Measurements from ENCODE around the gene PADI3. TPM values are rescaled to one million over a fixed set of nuclear protein-coding genes. Genes with fewer than 3 reads are reported as not detected.

Gene PADI3
- total and polyA plus RNA-seq, 9 of the 15 experiments (the other 6 are each of a cell fraction or from before 2014, with no cell fraction given): not detected

DNA sequence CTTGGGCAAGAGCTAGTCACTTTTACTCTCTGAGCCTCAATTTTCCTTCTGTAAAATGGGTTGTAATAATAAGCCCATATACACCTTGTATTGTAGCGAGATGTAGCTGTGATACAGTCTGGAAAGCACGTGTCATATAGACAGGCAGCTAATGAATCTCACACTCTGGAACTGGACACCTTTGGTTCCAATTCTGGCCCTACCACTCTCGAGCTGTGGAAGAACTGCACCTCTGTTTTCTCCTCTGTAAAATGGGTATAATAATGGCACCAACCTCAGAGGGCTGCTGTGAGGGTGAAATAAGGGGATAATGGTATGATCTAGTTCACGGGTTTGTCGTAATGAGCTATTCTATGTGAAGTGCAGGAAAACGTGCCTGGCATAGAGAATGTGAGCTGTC is 58.4 kb downstream of the PADI3 start (continued):
- TF ChIP-seq, protein P1, sequence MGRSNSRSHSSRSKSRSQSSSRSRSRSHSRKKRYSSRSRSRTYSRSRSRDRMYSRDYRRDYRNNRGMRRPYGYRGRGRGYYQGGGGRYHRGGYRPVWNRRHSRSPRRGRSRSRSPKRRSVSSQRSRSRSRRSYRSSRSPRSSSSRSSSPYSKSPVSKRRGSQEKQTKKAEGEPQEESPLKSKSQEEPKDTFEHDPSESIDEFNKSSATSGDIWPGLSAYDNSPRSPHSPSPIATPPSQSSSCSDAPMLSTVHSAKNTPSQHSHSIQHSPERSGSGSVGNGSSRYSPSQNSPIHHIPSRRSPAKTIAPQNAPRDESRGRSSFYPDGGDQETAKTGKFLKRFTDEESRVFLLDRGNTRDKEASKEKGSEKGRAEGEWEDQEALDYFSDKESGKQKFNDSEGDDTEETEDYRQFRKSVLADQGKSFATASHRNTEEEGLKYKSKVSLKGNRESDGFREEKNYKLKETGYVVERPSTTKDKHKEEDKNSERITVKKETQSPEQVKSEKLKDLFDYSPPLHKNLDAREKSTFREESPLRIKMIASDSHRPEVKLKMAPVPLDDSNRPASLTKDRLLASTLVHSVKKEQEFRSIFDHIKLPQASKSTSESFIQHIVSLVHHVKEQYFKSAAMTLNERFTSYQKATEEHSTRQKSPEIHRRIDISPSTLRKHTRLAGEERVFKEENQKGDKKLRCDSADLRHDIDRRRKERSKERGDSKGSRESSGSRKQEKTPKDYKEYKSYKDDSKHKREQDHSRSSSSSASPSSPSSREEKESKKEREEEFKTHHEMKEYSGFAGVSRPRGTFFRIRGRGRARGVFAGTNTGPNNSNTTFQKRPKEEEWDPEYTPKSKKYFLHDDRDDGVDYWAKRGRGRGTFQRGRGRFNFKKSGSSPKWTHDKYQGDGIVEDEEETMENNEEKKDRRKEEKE (IDR thresholded peaks at IDR 0.05; ENCODE audit: borderline replicate concordance in 1 of 2, control insufficient read depth in 1 of 2, low read depth in 2 of 2, low read length in 1 of 2): no peak
- TF ChIP-seq U2AF2 (optimal IDR thresholded peaks at IDR 0.05; ENCODE audit: low read depth, low read length) (no peak), ADNP (tag; IDR thresholded peaks at IDR 0.05) (peak; percentile 71), ZNF764 (CRISPR knock-in tag; IDR thresholded peaks at IDR 0.05; ENCODE audit: low read depth) (no peak)

DNA sequence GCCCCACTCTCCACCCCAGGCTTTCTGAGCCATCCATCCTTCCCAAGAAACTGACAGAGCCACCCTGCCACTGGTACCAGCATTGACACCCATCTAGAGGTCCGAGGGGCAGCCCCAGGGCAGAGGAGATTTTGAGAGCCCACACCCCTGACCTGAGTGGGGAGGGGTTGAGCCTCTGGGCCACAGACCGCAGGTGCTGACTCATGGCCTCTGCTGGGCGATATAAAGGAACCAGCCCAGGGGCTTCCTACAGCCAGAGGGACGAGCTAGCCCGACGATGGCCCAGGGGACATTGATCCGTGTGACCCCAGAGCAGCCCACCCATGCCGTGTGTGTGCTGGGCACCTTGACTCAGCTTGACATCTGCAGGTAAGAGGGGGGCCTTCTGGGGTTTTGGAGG is 59.0 kb downstream of the PADI3 start, which contains the start of gene PADI4:
Gene PADI4, plus strand, starts transcription at position 252 of the 400 bp plus-strand sequence. Its CDS starts 26 bp downstream, at position 278.
- ChIA-PET CTCF (ENCODE audit: low intra/inter-chr PET ratio) (no interaction called here), POLR2A (no interaction called here)
- H3K9me3 ChIP-seq (replicated peaks; ENCODE audit: control insufficient read depth, insufficient read depth, low read depth, low read length): no peaks in the 10 kb centered on the region
- no peak within 1 kb of the TSS for H3K27ac ChIP-seq (ENCODE audit: extremely low read depth, low read depth, low read length)
- no peaks in the 10 kb centered on the region; the same call in 1 of the 2 replicates for H4K20me1 ChIP-seq (replicated peaks; ENCODE audit: control insufficient read depth, insufficient read depth, low read length)
- DNase-seq (ENCODE audit: extremely low read depth in 1 of 4, low spot score in 3 of 4) (peak; percentile 67 to 82 (median 76)), ATAC-seq (peak; percentile 90), FAIRE-seq (peak; percentile 29)
- H3K4me2 ChIP-seq (ENCODE audit: insufficient read depth, low read length): peak within 1 kb of the TSS; percentile 53
- no peaks in the 10 kb centered on the region for H3K36me3 ChIP-seq (ENCODE audit: control insufficient read depth, insufficient read depth, low read length)
- WGBS (ENCODE audit: insufficient coverage, low coverage, missing lambda C conversion rate): 0% methylated on average over 8 of the region's 8 CpGs
- no TSS peak for BruUV-seq (replicated peaks)
- H3K9me1 ChIP-seq (ENCODE audit: control insufficient read depth, insufficient read depth, low read length): peaks cover 4% of the 10 kb centered on the region
- H3K79me2 ChIP-seq (ENCODE audit: control insufficient read depth, insufficient read depth, low read length): no peaks in the 10 kb centered on the region
- peak within 1 kb of the TSS in 1 of 2 experiments; percentile 86; a peak in 2 of 4 replicates for H3K9ac ChIP-seq (ENCODE audit: insufficient read depth in 1 of 2, low read depth in 2 of 2, low read length in 2 of 2)
- H3K4me1 ChIP-seq (replicated peaks in 1 of 2; ENCODE audit: control insufficient read depth in 2 of 2, insufficient read depth in 2 of 2, low read length in 2 of 2): peaks cover 13 to 16% of the 10 kb centered on the region in 2 experiments
- peaks cover 6 to 36% of the 10 kb centered on the region in 2 experiments; a peak in 4 of 5 replicates for H3K27me3 ChIP-seq (ENCODE audit: control insufficient read depth in 2 of 2, insufficient read depth in 2 of 2, low read length in 2 of 2)
- in situ Hi-C loops (cut with MboI): no loop called here
- intact Hi-C loops (cut with micrococcal nuclease): no loop called here
- H3K4me3 ChIP-seq: no peak within 1 kb of the TSS
- peak within 1 kb of the TSS; percentile 85 for H2AFZ ChIP-seq (ENCODE audit: low read depth, low read length)
- TF ChIP-seq DPF2 (IDR thresholded peaks at IDR 0.05) (peak; percentile 28; the same call in 1 of the 2 replicates), TARDBP (IDR thresholded peaks at IDR 0.05) (no peak), POLR2G (IDR thresholded peaks at IDR 0.05; ENCODE audit: low read depth, low read length) (peak; percentile 45; the same call in 1 of the 2 replicates), SMARCE1 (IDR thresholded peaks at IDR 0.05) (peak; percentile 45; the same call in 1 of the 2 replicates), ZBTB7A (IDR thresholded peaks at IDR 0.05; ENCODE audit: borderline replicate concordance, control insufficient read depth, low read depth, low read length) (peak; percentile 73), JUN (IDR thresholded peaks at IDR 0.05; ENCODE audit: borderline replicate concordance, low read depth, low read length) (peak; percentile 48; the same call in 1 of the 2 replicates), JUN (CRISPR knock-in tag; IDR thresholded peaks at IDR 0.05; ENCODE audit: borderline replicate concordance) (no peak), JUND (IDR thresholded peaks at IDR 0.05; ENCODE audit: borderline replicate concordance, low read depth, low read length) (peak; percentile 71), JUND (tag; IDR thresholded peaks at IDR 0.05; ENCODE audit: borderline replicate concordance, low read depth, low read length) (peak; percentile 46; the same call in 1 of the 3 replicates), MTF1 (CRISPR knock-in tag; IDR thresholded peaks at IDR 0.05; ENCODE audit: borderline replicate concordance) (no peak), POLR2AphosphoS5 (IDR thresholded peaks at IDR 0.05; ENCODE audit: control insufficient read depth, insufficient read depth, low read depth, low read length) (no peak), ARID1B (IDR thresholded peaks at IDR 0.05) (peak; percentile 52), ZNF316 (IDR thresholded peaks at IDR 0.05) (peak; percentile 90)
- TF ChIP-seq, protein P2, sequence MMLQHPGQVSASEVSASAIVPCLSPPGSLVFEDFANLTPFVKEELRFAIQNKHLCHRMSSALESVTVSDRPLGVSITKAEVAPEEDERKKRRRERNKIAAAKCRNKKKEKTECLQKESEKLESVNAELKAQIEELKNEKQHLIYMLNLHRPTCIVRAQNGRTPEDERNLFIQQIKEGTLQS (IDR thresholded peaks at IDR 0.05): peak; percentile 26; the same call in 1 of the 2 replicates
- TF ChIP-seq, protein P2 (CRISPR knock-in tag; conservative IDR thresholded peaks at IDR 0.05): no peak
